ENCODE results near the gene HNRNPA0. TPM values are rescaled to one million over a fixed set of nuclear protein-coding genes. Genes with fewer than 3 reads are reported as not detected.

The HNRNPA0 gene
- total and polyA plus RNA-seq, 9 of the 15 experiments (the other 6 are each of a cell fraction or from before 2014, with no cell fraction given): 5.0 to 33.3 (median 10.7) TPM

GRCh38 chr5:137752905-137753690 lies 1.1 kb downstream of the HNRNPA0 start:
- ChIA-PET POLR2A (interaction anchor here (0.6 to 2.0 kb wide), 17 partner anchors 10 to 380 kb away, joined by 3 to 15 read pairs (median 4); no protein-coding TSS in a partner anchor), CTCF (ENCODE audit: low intra/inter-chr PET ratio) (no interaction called here)
- Histone ChIP-seq H3K9ac (ENCODE audit: insufficient read depth in 1 of 2, low read depth in 2 of 2, low read length in 2 of 2) (peak overlapping the region; percentile 98 to 100), H3K79me2 (ENCODE audit: control insufficient read depth, insufficient read depth, low read length) (peaks cover 40% of the 10 kb centered on the region), H3K27me3 (ENCODE audit: control insufficient read depth in 2 of 2, insufficient read depth in 2 of 2, low read length in 2 of 2) (peaks cover 3 to 4% of the 10 kb centered on the region in 2 experiments; a peak in 3 of 5 replicates), H3K27ac (ENCODE audit: extremely low read depth, low read depth, low read length) (peak overlapping the region; percentile 97), H3K4me2 (ENCODE audit: insufficient read depth, low read length) (peak overlapping the region; percentile 93), H3K4me3 (peak overlapping the region; percentile 76), H3K36me3 (ENCODE audit: control insufficient read depth, insufficient read depth, low read length) (peaks cover 21% of the 10 kb centered on the region; the same call in 2 of the 3 replicates), H2AFZ (ENCODE audit: low read depth, low read length) (peak overlapping the region; percentile 2; the same call in 1 of the 2 replicates), H3K9me3 (replicated peaks; ENCODE audit: control insufficient read depth, insufficient read depth, low read depth, low read length) (no peaks in the 10 kb centered on the region), H3K9me1 (ENCODE audit: control insufficient read depth, insufficient read depth, low read length) (no peaks in the 10 kb centered on the region), H4K20me1 (replicated peaks; ENCODE audit: control insufficient read depth, insufficient read depth, low read length) (peaks cover 28% of the 10 kb centered on the region), H3K4me1 (replicated peaks in 1 of 2; ENCODE audit: control insufficient read depth in 2 of 2, insufficient read depth in 2 of 2, low read length in 2 of 2) (peaks cover 0 to 16% of the 10 kb centered on the region in 2 experiments; a peak in 3 of 5 replicates)
- DNase-seq (ENCODE audit: extremely low read depth in 1 of 4, low spot score in 3 of 4) (peak; percentile 52 to 78 (median 60)), FAIRE-seq (no peak), ATAC-seq (peak; percentile 56)
- in situ Hi-C loops (cut with MboI) (no loop called here), intact Hi-C loops (cut with micrococcal nuclease) (loop anchor here (5.0 kb wide), 2 partner anchors 244 to 279 kb away; partner anchors contain the start of gene FAM13B)
- WGBS (ENCODE audit: insufficient coverage, low coverage, missing lambda C conversion rate): under 1% methylated on average over 50 of the region's 63 CpGs
- TSS peak; percentile 62 for BruUV-seq (replicated peaks)
- TF ChIP-seq EGR1 (conservative IDR thresholded peaks at IDR 0.05) (0 out of 2 replicates have a peak, but pooled peaks have one; percentile 15), PRDM10 (IDR thresholded peaks at IDR 0.05; ENCODE audit: partially characterized antibody) (peak; percentile 96), TCF7L2 (IDR thresholded peaks at IDR 0.05; ENCODE audit: low read depth, low read length) (0 out of 2 replicates have a peak, but pooled peaks have one; percentile 52), NR1H2 (CRISPR knock-in tag; IDR thresholded peaks at IDR 0.05) (no peak), TBP (optimal IDR thresholded peaks at IDR 0.05; ENCODE audit: low read depth, low read length) (peak; percentile 42), IRF9 (tag; IDR thresholded peaks at IDR 0.05) (no peak), YY1 (IDR thresholded peaks at IDR 0.05; ENCODE audit: borderline replicate concordance in 1 of 3, control insufficient read depth in 1 of 3, extremely low read depth in 1 of 3, insufficient read depth in 3 of 3, insufficient read length in 1 of 3, insufficient replicate concordance in 2 of 3, low read depth in 1 of 3, low read length in 2 of 3) (peak in 1 of 3 experiments; percentile 38), SPI1 (IDR thresholded peaks at IDR 0.05; ENCODE audit: borderline replicate concordance, low read depth, low read length) (peak; percentile 67), CXXC5 (CRISPR knock-in tag; IDR thresholded peaks at IDR 0.05) (peak; percentile 9; the same call in 1 of the 2 replicates), RBM34 (IDR thresholded peaks at IDR 0.05; ENCODE audit: borderline replicate concordance, insufficient read depth, low read length) (no peak), HNRNPLL (IDR thresholded peaks at IDR 0.05; ENCODE audit: low read depth, low read length, poor library complexity, severe bottlenecking) (peak; percentile 97)

All from K562 (cell line).